PC-3 (cell line): ENCODE results near the gene RRAS2.

Experiments
- CTCF ChIP-seq: fragments of 300-600 bp; sonication (generic); conservative IDR thresholded peaks from 2 replicates; pipeline ENCODE4 v1.5.1; 2017; ENCODE audit warnings: antibody characterized with exemption, low read depth, mild to moderate bottlenecking, low read length
- EZH2 ChIP-seq: fragments of 300-600 bp; sonication (generic); IDR thresholded peaks from one replicate; pipeline ENCODE4 v1.6.1; 2017; ENCODE audit warnings: antibody characterized with exemption, mild to moderate bottlenecking, low read length; ENCODE audit not compliant: unreplicated experiment

- TF ChIP-seq EZH2 (no peak), CTCF (no peak)
These were observed 44.9 kb downstream of the RRAS2 start for GRCh38 chr11:14314127-14314526.
